Osteoblast (primary cell): ENCODE results near the gene CRYAB. TPM values are rescaled to one million over a fixed set of nuclear protein-coding genes. Genes with fewer than 3 reads are reported as not detected.
A peak's percentile ranks its signal among the peaks of the same experiment; 100 is the strongest.

Source experiments
- DNase-seq: peaks from one replicate; pipeline ENCODE4 v3.0.0; 2011; ENCODE audit warnings: low spot score, mixed read lengths; ENCODE audit not compliant: insufficient read length; ENCODE audit errors: missing footprints
- H2AFZ ChIP-seq: 2 replicates; pipeline ENCODE4 v1.6.0; 2011; ENCODE audit warnings: mild to moderate bottlenecking, low read length
- H3K27ac ChIP-seq: 2 replicates; pipeline ENCODE4 v1.5.1; 2011; ENCODE audit warnings: mild to moderate bottlenecking, low read depth, low read length, moderate library complexity
- H3K27me3 ChIP-seq: 2 replicates; pipeline ENCODE4 v1.6.0; 2012; ENCODE audit warnings: mild to moderate bottlenecking, control low read depth, inconsistent platforms, low read length, moderate library complexity; ENCODE audit not compliant: insufficient read depth
- H3K36me3 ChIP-seq: 2 replicates; pipeline ENCODE4 v1.5.1; 2011; ENCODE audit warnings: mild to moderate bottlenecking, low read length, control low read depth, moderate library complexity; ENCODE audit not compliant: insufficient read depth
- H3K4me1 ChIP-seq: 2 replicates; pipeline ENCODE4 v1.5.1; 2011; ENCODE audit warnings: mild to moderate bottlenecking, low read length, control low read depth, moderate library complexity; ENCODE audit not compliant: insufficient read depth
- H3K4me2 ChIP-seq: 2 replicates; pipeline ENCODE4 v1.6.0; 2011; ENCODE audit warnings: mild to moderate bottlenecking, low read length; ENCODE audit not compliant: insufficient read depth
- H3K4me3 ChIP-seq: fragments of 200-600 bp; sonication (generic); 3 replicates; pipeline ENCODE4 v1.5.1; 2012; ENCODE audit warnings: mild to moderate bottlenecking, low read length, inconsistent platforms; ENCODE audit not compliant: insufficient read depth
- H3K79me2 ChIP-seq: 2 replicates; pipeline ENCODE4 v1.6.0; 2012; ENCODE audit warnings: mild to moderate bottlenecking, low read length, control low read depth, inconsistent platforms; ENCODE audit not compliant: insufficient read depth
- H3K9me3 ChIP-seq: 2 replicates; pipeline ENCODE4 v1.5.1; 2011; ENCODE audit warnings: low read depth, low read length, control low read depth
- H4K20me1 ChIP-seq: 2 replicates; pipeline ENCODE4 v1.6.0; 2012; ENCODE audit warnings: mild to moderate bottlenecking, low read length, control low read depth; ENCODE audit not compliant: insufficient read depth
- total RNA-seq: library from RNA; depleted of rRNA; stranded (reverse); fragments of >200 nt; gene quantifications from 2 replicates; pipeline ENCODE4 v1.2.3, GENCODE V29; 2012
- TF ChIP-seq, protein P1 (sequence below): IDR thresholded peaks from 2 replicates; pipeline ENCODE4 v1.5.1; 2011; ENCODE audit warnings: mild to moderate bottlenecking, low read depth, low read length, moderate library complexity; ENCODE audit errors: extremely low read depth

CRYAB gene
- total RNA-seq, 1 donor = 54.3 TPM

DNA sequence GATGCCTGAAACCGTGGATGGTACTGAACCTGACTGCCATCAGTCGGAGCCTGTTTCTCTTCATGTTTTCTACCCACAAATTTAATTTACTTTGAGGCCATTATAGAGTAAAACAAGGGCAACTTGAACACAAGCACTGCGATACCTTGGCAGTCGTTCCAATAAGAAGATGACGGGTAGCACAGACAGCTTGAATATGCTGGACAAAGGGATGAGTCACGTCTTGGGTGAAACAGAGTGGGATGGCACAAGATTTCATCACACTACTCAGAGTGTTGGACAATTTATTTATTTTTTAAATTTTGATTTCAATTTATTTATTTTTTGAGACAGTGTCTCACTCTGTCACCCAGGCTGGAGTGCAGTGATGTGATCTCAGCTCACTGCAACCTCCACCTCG lies 31.3 kb upstream of the CRYAB start:
- Histone ChIP-seq H3K36me3 (no peaks in the 10 kb centered on the region), H3K4me3 (no peak overlapping the region), H3K9me3 (no peaks in the 10 kb centered on the region), H3K79me2 (peaks cover 21% of the 10 kb centered on the region), H3K4me1 (peaks cover 71% of the 10 kb centered on the region), H3K27ac (peak overlapping the region; percentile 97), H2AFZ (no peak overlapping the region), H3K27me3 (no peaks in the 10 kb centered on the region), H3K4me2 (no peak overlapping the region), H4K20me1 (no peaks in the 10 kb centered on the region)
- no peak for DNase-seq
- TF ChIP-seq, protein P1, sequence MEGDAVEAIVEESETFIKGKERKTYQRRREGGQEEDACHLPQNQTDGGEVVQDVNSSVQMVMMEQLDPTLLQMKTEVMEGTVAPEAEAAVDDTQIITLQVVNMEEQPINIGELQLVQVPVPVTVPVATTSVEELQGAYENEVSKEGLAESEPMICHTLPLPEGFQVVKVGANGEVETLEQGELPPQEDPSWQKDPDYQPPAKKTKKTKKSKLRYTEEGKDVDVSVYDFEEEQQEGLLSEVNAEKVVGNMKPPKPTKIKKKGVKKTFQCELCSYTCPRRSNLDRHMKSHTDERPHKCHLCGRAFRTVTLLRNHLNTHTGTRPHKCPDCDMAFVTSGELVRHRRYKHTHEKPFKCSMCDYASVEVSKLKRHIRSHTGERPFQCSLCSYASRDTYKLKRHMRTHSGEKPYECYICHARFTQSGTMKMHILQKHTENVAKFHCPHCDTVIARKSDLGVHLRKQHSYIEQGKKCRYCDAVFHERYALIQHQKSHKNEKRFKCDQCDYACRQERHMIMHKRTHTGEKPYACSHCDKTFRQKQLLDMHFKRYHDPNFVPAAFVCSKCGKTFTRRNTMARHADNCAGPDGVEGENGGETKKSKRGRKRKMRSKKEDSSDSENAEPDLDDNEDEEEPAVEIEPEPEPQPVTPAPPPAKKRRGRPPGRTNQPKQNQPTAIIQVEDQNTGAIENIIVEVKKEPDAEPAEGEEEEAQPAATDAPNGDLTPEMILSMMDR = no peak

DNA sequence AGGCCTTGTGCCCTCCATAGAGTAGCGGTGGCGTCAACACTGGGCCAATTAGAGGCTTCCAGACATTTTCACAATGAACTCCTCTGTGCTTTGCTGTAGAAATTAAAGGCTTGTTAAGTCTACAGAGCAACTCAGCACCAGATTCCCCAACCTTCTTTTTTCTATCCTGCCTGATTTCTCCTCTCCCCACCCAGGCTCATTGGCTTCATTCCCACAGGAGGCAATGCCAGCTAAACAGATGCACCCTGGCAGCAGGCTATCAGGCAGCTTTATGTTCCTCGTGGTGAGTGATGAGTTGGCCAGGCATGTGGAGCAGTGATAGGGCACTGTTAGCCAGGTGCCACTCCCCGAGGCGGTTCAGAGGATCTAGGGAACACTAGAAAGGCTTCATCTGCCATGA lies 30.4 kb upstream of the CRYAB start:
- TF ChIP-seq, protein P1 = no peak
- H3K4me3 ChIP-seq = no peak overlapping the region
- H3K4me1 ChIP-seq = peaks cover 77% of the 10 kb centered on the region
- H3K27me3 ChIP-seq = no peaks in the 10 kb centered on the region
- peak; percentile 77 for DNase-seq
- H3K79me2 ChIP-seq = peaks cover 21% of the 10 kb centered on the region
- H3K27ac ChIP-seq = peak overlapping the region; percentile 97
- H3K36me3 ChIP-seq = no peaks in the 10 kb centered on the region
- no peak overlapping the region for H2AFZ ChIP-seq
- no peaks in the 10 kb centered on the region for H3K9me3 ChIP-seq
- H4K20me1 ChIP-seq = no peaks in the 10 kb centered on the region
- no peak overlapping the region for H3K4me2 ChIP-seq

DNA sequence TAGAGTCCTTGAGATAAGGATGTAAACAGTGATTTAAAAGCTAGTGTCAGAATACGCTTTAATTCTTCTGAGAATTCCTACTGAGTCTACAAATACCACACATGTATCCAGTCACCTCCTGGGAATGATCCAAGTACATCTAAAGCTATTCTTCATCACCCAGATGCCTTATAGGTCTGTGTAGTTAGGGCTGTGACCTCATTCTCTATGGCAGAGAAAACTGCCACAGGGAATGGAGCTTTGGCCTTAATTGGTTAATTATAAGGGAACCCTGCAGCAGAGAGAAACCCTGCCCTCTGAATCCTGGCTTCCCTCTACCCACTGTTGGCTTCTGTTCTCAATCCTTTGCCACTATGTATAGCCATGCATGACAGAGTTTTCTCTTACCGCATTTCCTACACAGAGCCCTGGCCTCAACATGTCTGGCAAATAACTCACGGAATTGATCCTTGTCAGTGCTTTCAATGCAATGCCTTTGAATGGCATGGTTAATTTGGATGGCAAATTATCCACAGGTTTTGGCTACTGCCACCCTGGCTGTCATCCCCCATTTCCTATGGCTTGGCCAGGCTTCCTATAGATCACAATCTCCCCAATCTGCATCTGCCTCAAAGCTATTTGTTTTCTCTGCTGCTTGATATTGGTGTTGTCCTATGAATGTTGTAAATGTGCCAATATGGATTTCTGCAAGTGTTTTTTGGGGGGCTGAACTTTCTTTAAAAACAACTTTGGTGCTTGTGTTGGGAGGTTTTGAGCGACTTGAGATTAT lies 28.4 kb upstream of the CRYAB start:
- Histone ChIP-seq H3K4me1 (peaks cover 79% of the 10 kb centered on the region), H3K27me3 (no peaks in the 10 kb centered on the region), H3K4me3 (no peak overlapping the region), H2AFZ (no peak overlapping the region), H3K9me3 (no peaks in the 10 kb centered on the region), H3K27ac (peak overlapping the region; percentile 88), H3K4me2 (peak overlapping the region; percentile 83), H3K79me2 (peaks cover 19% of the 10 kb centered on the region), H3K36me3 (no peaks in the 10 kb centered on the region), H4K20me1 (no peaks in the 10 kb centered on the region)
- DNase-seq = peak; percentile 94
- TF ChIP-seq, protein P1 = no peak

DNA sequence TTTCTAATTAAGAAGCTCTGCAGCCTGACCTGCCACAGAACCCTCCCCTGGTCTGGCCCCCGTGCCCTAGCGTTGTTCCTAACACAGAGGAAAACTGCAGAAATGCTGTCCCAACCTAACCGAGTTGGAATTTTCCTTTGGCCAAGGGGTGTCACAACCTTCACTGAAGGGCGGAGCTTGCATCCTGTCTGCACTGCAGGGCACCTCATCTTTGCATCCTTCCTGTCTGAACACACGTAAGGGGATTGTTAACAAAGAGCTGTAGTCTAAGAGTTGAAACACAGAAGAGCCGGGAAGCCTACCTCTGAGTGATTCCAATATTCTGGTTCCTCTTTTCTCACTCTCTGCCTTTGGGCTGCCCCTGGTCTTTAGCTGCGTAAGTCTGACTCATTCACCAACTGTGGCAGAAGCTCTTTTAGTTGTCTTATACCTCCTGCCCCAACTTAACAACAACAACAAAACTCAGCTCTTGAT lies 27.2 kb upstream of the CRYAB start:
- H3K4me1 ChIP-seq = peaks cover 78% of the 10 kb centered on the region

More for the DNA sequence above, 27.2 kb upstream of the CRYAB start:
- H4K20me1 ChIP-seq = no peaks in the 10 kb centered on the region
- no peaks in the 10 kb centered on the region for H3K9me3 ChIP-seq
- TF ChIP-seq, protein P1 = no peak
- H3K4me3 ChIP-seq = peak overlapping the region; percentile 79
- peaks cover 19% of the 10 kb centered on the region for H3K79me2 ChIP-seq
- H3K36me3 ChIP-seq = no peaks in the 10 kb centered on the region
- no peaks in the 10 kb centered on the region for H3K27me3 ChIP-seq
- H3K4me2 ChIP-seq = peak overlapping the region; percentile 83
- peak overlapping the region; percentile 88 for H3K27ac ChIP-seq
- peak overlapping the region; percentile 58 for H2AFZ ChIP-seq
- DNase-seq = no peak
